Activated T-helper 2 cell treated with anti-CD3 and anti-CD28 coated beads, Interferon-gamma antibody, Interleukin-2, Interleukin-4, amounts not matched to agents 10 μg/mL and 5 μg/mL and 100 μg/mL, durations not matched to agents 14 hours and 24 hours and 36 hours (primary cell): ENCODE measurements around the gene AIFM3. TPM values are rescaled to one million over a fixed set of nuclear protein-coding genes. Genes with fewer than 3 reads are reported as not detected.

Source experiments
- DNase-seq: peaks from one replicate; pipeline ENCODE4 v3.0.0; 2021; ENCODE audit warnings: low spot score
- H3K27ac Mint-ChIP-seq: one replicate; pipeline ENCODE4 v1.8.0; 2021; ENCODE audit warnings: mixed read lengths
- H3K27me3 Mint-ChIP-seq: one replicate; pipeline ENCODE4 v1.8.0; 2021; ENCODE audit warnings: low read depth, mixed read lengths
- H3K36me3 Mint-ChIP-seq: one replicate; pipeline ENCODE4 v1.8.0; 2021; ENCODE audit warnings: low read depth, mixed read lengths
- H3K4me1 Mint-ChIP-seq: one replicate; pipeline ENCODE4 v1.8.0; 2021; ENCODE audit warnings: low read depth, mixed read lengths
- H3K4me3 Mint-ChIP-seq: one replicate; pipeline ENCODE4 v1.8.0; 2021; ENCODE audit warnings: low read depth, mild to moderate bottlenecking, moderate library complexity, mixed read lengths
- H3K9me3 Mint-ChIP-seq: one replicate; pipeline ENCODE4 v1.8.0; 2021; ENCODE audit warnings: mixed read lengths
- intact Hi-C: fragments of 100-400 bp; cut with micrococcal nuclease; formaldehyde crosslinking; loops from one replicate; pipeline ENCODE4 v1.15.1; 2023
- total RNA-seq: library from RNA; stranded (reverse); gene quantifications from 2 replicates; pipeline ENCODE4 v1.2.3, GENCODE V29; 2022

The AIFM3 gene
- total RNA-seq, 1 donor from 2014 or later = 0.23 TPM

DNA sequence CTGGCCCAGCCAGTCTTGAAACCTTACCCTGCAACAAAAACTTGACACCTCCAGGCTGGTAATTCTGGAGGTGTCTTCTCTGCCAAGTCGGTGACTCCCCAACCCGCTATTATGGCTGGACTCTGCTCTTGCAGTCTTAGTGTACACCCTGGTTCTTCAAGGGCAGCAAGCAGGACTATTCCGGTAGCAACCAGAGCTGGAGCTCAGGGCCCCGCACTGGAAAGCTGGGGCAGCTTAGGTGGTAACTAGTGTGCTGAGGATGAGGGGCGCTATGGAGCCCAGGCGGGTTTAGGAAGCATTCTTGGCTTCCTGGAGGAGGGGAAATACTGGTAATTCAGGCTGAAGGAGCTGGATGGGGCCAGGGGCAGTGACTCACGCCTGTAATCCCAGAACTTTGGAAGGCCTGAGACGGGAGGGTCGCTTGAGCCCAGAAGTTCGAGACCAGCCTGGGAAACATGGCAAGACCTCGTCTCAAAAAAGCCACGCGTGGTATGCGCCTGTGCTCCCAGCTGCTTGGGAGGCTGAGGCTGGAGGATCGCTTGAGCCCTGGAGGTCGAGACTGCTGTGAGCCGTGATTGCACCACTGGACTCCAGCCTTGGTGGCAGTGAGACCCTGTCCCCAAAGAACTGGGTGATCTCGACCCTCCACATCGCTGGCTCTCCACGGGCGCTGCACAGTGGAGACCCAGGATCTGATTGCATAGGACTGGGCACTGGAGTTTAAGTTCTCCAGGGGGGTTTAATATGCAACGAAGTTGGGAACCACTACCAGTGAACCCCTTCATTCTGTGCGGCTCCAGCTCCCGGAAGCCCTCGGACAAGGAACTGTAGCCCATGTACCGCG lies 10.6 kb upstream of the AIFM3 start:
- intact Hi-C loops = no loop called here
- peaks cover 3% of the 10 kb centered on the region for H3K4me1 Mint-ChIP-seq
- H3K4me3 Mint-ChIP-seq = peak overlapping the region; percentile 54
- H3K27ac Mint-ChIP-seq = no peak overlapping the region
- no peaks in the 10 kb centered on the region for H3K9me3 Mint-ChIP-seq
- DNase-seq = no peak
- H3K36me3 Mint-ChIP-seq = peaks cover 20% of the 10 kb centered on the region
- peaks cover 21% of the 10 kb centered on the region for H3K27me3 Mint-ChIP-seq

DNA sequence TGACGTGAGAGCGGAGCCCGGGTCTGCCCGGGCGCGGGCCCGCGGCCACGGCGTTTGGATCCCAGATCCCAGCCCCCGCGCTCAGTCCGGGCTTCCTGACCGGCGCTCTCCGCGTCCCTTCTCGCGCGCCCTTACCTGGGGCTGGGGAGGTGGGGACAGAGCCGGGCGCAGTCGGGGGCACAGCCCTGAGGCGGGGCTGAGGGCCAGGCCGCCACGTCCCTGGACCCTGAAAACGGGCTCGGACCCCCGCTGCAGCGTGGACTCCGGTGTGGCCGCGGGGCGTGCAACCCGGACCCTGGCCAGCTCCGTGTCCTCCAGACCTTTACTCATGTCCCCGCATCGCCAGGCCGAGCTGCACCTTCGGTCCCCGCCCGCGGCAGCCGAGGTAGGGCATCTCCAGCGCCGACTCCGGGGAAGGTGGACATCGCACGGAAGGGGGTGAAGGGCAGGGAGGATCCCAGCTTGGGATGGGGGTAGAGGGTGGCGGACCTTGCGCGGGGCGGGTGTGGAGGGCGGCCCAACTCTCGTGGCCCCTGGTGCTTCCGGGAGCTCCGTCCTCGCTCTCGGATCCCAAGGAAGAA lies 9.9 kb upstream of the AIFM3 start:
- Mint-ChIP-seq H3K27ac (no peak overlapping the region), H3K4me1 (peaks cover 7% of the 10 kb centered on the region), H3K27me3 (peaks cover 21% of the 10 kb centered on the region), H3K4me3 (peak overlapping the region; percentile 60), H3K9me3 (no peaks in the 10 kb centered on the region), H3K36me3 (peaks cover 20% of the 10 kb centered on the region)
- intact Hi-C loops = no loop called here
- DNase-seq = no peak

- no peak for DNase-seq
- intact Hi-C loops = no loop called here
- peaks cover 13% of the 10 kb centered on the region for H3K36me3 Mint-ChIP-seq
- H3K4me3 Mint-ChIP-seq = peak overlapping the region; percentile 60
- peaks cover 21% of the 10 kb centered on the region for H3K27me3 Mint-ChIP-seq
- H3K4me1 Mint-ChIP-seq = peaks cover 7% of the 10 kb centered on the region
- H3K27ac Mint-ChIP-seq = no peak overlapping the region
- H3K9me3 Mint-ChIP-seq = no peaks in the 10 kb centered on the region
Measured at GRCh38 chr22:20957683-20958431, 9.2 kb upstream of the AIFM3 start.

DNA sequence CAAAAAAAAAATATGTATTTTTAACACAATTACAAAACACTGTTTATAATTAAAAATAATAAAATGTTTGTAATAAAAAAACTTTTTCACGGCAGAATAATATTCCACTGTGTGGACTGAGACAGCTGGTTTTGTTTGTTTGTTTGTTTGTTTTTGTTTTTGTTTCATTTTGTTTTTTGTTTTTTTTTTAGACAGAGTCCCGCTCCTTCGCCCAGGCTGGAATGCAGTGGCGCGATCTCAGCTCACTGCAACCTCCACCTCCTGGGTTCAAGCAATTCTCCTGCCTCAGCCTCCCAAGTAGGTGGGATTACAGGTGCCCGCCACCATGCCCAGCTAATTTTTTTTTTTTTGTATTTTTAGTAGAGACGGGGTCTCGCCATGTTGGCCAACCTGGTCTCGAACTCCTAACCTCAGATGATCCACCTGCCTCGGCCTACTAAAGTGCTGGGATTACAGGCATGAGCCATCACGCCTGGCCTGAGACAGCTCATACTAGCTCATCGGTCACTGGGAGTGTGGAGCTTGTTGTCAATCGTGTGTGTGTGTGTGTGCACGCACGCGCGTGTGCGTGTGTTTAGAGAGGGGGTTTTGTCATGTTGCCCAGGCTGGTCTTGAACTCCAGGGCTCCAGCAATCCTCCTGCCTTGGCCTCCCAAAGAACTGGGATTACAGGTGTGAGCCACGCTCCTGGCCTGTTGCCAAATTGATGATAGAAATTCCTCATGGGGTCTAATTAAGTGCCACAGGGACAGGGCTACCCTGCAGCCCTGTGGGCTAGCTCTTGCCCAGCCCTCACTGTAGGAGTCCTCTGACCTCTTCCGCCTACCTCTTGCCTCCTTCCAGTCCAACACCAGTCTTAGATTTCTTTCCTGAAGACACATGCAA lies 7.2 kb upstream of the AIFM3 start:
- Mint-ChIP-seq H3K36me3 (no peaks in the 10 kb centered on the region), H3K27ac (no peak overlapping the region), H3K4me3 (no peak overlapping the region), H3K9me3 (no peaks in the 10 kb centered on the region), H3K27me3 (peaks cover 37% of the 10 kb centered on the region), H3K4me1 (peaks cover 13% of the 10 kb centered on the region)
- no peak for DNase-seq
- intact Hi-C loops = no loop called here

GRCh38 chr22:20960609-20961008 lies 6.4 kb upstream of the AIFM3 start:
- H3K9me3 Mint-ChIP-seq = no peaks in the 10 kb centered on the region
- intact Hi-C loops = no loop called here
- H3K27ac Mint-ChIP-seq = no peak overlapping the region
- H3K27me3 Mint-ChIP-seq = peaks cover 37% of the 10 kb centered on the region
- DNase-seq = no peak
- no peak overlapping the region for H3K4me3 Mint-ChIP-seq
- H3K4me1 Mint-ChIP-seq = peaks cover 13% of the 10 kb centered on the region
- H3K36me3 Mint-ChIP-seq = no peaks in the 10 kb centered on the region

DNA sequence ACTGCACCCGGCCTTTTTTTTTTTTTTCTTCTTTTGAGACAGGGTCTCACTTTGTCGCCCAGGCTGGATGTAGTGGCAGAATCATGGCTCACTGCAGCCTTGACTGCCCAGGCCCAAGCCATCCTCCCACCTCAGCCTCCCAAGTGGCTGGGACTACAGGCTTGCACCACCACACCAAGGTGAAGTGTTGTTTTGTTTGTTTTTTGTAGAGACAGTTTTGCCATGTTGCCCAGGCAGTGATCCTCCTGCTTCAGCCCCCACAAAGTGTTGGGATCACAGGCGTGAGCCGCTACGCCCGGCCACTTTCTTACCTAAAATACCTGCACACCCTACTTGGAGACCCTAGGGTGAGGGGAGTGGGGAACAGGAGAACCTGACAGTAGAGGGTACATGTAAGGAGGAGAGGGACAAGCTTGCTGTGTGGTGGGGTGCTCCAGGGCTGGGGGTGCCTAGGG lies 4.5 kb upstream of the AIFM3 start:
- intact Hi-C loops = no loop called here
- DNase-seq = no peak
- H3K36me3 Mint-ChIP-seq = no peaks in the 10 kb centered on the region
- peaks cover 35% of the 10 kb centered on the region for H3K27me3 Mint-ChIP-seq
- H3K4me1 Mint-ChIP-seq = peaks cover 13% of the 10 kb centered on the region
- no peak overlapping the region for H3K27ac Mint-ChIP-seq
- H3K9me3 Mint-ChIP-seq = no peaks in the 10 kb centered on the region
- no peak overlapping the region for H3K4me3 Mint-ChIP-seq

DNA sequence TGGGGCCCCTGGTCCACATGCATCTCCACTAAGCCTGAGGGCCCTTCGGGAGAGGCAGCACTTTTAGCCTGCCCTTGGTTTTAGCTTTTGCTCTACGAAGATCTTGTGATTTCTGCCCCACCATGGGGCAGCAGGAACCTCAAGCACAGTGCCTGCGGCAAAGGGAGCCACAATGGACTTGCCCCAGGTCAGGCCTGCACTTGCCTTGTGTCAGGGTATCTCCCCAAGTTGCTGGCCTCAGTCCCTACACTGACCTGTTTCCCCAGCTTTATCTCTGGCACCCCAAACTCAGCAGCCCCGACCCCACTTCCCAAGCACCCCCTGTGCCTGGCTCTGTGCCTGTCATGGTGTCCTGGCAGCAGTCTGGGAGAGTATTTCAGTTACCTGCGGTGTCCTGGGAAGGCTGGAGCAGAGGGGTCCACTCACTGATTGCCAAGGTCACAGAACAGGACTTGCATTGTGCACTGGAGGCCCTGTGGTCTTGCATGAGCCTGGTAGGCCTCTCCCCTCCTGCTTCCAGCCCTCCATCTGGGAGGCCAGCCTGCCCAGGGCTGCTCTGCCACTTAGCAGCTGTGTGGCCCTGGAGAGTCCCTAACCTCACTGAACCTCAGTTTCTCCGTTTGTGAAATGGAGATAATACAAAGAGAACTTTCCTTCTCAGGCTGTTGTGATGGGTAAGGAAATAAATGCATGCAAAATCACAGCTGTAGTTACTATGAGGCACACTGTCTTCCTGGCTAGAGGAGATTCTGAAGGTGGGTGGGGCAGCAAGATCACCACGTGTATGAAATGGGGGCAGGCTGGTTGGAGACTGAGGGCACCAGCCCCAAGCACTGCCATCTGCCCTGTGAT lies 3.6 kb upstream of the AIFM3 start:
- intact Hi-C loops = no loop called here
- H3K36me3 Mint-ChIP-seq = no peaks in the 10 kb centered on the region
- peaks cover 26% of the 10 kb centered on the region for H3K27me3 Mint-ChIP-seq
- H3K4me3 Mint-ChIP-seq = no peak overlapping the region
- H3K27ac Mint-ChIP-seq = no peak overlapping the region
- H3K4me1 Mint-ChIP-seq = peaks cover 9% of the 10 kb centered on the region
- no peaks in the 10 kb centered on the region for H3K9me3 Mint-ChIP-seq
- DNase-seq = no peak

DNA sequence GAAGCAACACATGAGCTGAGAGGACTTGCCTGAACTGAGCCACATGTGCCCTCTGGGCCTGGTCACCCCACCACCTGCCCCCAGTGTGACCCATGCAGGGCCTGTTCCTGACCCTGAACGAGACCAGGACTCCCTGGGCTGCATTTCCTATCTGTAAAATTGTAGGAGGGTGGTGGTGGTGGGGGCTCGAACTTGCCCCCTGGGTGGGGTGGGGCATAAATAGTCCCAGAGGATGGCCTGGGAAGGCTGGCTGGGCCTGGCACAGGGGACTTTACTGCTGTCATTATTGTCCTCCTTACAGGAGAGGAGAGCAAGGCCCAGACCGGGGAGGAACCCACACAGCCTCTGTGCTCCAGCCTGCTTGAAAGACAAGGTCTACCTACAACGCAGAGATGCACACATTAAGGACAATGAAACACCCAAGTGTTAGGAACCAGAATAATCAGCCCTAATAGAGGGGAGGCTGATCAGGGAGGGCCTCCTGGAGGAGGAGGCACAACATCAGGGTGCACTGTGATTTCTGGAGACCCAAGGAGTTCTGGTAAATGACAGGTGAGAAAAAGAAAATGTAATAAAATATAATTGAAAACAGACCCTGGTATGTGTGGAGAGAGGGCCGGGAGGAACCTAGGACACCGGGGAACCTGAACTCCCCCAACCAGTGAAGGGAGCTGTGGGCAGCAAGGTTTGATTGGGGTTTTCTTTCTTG lies 2.8 kb upstream of the AIFM3 start:
- no peak for DNase-seq
- Mint-ChIP-seq H3K4me3 (peak overlapping the region; percentile 55), H3K36me3 (no peaks in the 10 kb centered on the region), H3K27me3 (peaks cover 25% of the 10 kb centered on the region), H3K27ac (no peak overlapping the region), H3K4me1 (peaks cover 9% of the 10 kb centered on the region), H3K9me3 (no peaks in the 10 kb centered on the region)
- intact Hi-C loops = no loop called here

DNA sequence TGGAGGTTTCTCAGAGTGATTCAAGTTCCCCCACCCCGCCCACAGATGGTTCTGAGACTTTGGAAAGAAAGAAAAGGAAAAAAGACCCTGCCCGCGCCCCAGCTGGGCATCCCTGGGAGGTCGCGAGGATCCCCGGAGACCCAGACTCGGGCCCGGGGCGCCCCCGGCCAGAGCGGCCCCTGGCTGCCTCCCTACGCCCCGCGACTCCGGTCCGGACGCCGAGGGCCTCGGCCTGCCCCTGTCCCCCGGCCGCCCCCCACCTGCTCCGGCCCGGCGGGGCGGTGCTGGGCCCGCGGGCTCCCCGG lies 2.3 kb upstream of the AIFM3 start:
- Mint-ChIP-seq H3K27me3 (peaks cover 25% of the 10 kb centered on the region), H3K4me3 (peak overlapping the region; percentile 55), H3K36me3 (no peaks in the 10 kb centered on the region), H3K9me3 (no peaks in the 10 kb centered on the region), H3K27ac (no peak overlapping the region), H3K4me1 (peaks cover 9% of the 10 kb centered on the region)
- no peak for DNase-seq
- intact Hi-C loops = no loop called here

GRCh38 chr22:20965104-20965887 lies 1.8 kb upstream of the AIFM3 start:
- no peak overlapping the region for H3K27ac Mint-ChIP-seq
- peaks cover 24% of the 10 kb centered on the region for H3K27me3 Mint-ChIP-seq
- intact Hi-C loops = no loop called here
- H3K4me1 Mint-ChIP-seq = peaks cover 9% of the 10 kb centered on the region
- H3K4me3 Mint-ChIP-seq = no peak overlapping the region
- no peaks in the 10 kb centered on the region for H3K36me3 Mint-ChIP-seq
- no peaks in the 10 kb centered on the region for H3K9me3 Mint-ChIP-seq
- no peak for DNase-seq
